Suppressor macrophage treated with lipopolysaccharide for 4 hours (primary cell): ENCODE measurements around the gene CDH13.

ENCODE experiments used
- DNase-seq: peaks from one replicate; pipeline ENCODE4 v3.0.0-alpha.2; 2020

CDH13 gene

DNA sequence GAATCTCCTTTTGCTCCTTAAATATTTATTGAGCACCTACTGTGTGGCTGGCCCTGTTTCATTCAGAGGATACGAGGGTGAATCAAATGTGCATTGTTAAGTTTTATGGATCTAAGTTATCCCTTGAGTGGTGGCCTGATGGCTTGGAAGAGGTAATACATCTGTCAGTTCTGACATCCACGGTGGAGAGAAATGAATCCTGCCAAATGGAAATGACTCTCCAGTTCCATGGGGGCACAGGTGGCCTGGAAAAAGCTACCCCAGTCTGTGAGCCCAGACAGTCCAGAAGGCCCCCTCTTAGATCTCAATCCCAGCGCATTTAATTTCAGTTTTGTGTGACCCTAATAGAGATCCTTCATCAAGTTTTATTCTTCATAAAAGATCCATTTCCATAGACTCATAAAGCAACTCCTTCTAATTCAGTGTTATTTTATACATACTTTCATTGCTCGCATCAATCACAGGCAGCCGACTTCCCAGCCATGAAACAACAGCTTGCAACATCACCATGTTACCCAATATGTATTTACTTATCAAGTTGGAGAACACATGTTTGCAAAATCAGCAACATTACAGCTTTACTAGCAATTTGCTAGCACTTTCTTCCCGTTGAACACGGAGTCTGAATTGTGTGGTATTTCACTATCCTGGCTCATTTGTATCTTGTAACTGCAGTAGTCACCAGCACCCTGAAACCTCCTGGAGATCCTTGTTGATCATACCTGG, 846.2 kb downstream of the CDH13 start:
- DNase-seq = no peak

- DNase-seq = no peak
Observed at GRCh38 chr16:83473926-83474650, 847.3 kb downstream of the CDH13 start.

GRCh38 chr16:83475108-83475507, 848.3 kb downstream of the CDH13 start:
- no peak for DNase-seq

- DNase-seq = no peak
Observed at GRCh38 chr16:83481589-83481988, 854.8 kb downstream of the CDH13 start.

DNA sequence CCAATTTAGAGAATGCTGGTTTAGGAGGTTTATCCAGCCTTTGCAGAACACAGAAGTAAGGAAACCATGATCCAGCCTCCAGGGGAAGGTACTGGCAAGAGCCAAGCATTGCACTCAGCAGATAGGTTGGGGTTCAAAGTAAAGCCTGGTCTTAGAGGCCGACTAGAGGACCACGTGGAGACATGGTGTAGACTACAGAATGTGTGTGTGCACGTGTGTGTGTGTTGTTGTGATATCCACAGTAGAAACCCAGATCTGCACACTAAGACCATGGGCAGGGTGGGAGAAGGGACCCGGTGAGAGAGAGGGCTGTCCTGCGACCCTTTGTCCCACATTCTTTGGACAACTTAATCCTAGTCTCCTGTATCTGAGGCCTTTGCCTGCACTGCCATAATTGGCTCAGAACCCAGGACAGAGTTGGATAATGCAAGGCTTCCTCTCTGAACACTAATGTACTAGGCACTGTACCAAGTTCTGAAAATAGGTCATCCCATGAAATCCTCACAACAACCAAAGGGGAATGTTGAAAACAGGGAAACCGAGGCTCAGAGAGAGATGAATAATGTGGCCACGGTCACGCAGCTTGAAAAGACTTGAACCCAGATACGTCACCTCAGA, 855.9 kb downstream of the CDH13 start:
- DNase-seq = no peak

- no peak for DNase-seq
Observed at GRCh38 chr16:83490073-83490472, 863.3 kb downstream of the CDH13 start.

- DNase-seq = no peak
Observed at GRCh38 chr16:83494459-83494858, 867.7 kb downstream of the CDH13 start.

- DNase-seq = no peak
Observed at GRCh38 chr16:83501481-83501880, 874.7 kb downstream of the CDH13 start.

DNA sequence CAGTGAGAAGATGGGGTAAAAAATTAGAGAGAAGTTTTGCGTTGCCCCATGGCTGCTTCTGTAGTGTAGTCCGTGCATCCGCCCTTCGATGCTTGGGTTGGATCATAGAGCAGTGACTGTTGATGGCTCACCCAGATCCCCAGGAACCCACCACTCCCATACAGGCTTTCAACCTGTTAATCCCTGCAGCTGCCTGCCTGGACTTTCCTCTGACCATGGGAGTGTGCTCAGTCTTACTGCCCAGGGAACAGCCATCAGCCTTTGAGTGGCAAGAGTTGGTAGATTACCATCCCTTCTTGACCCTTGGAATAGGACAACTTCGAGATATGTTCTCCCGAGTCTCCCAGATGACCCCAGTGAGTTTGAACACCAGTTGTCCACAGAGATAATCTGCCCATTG, 881.5 kb downstream of the CDH13 start:
- DNase-seq = no peak

DNA sequence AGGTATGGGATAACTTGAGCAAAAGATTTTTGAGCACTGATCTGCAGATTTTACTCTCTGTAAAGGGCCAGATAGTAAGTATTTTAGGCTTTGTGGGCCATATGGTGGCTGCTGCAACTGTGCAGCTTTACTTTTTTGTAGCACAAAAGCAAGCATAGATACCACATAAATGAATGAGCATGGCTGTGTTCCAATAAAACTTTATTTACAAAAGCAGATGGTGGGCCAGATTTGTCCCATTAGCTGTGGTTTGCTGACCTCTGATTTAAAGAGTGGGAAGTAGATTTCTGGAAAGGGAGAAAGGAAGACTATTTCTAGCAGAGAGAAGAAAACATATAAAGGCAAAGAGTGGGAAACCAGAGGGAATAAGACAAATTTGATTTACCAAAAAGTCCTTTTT, 882.5 kb downstream of the CDH13 start:
- DNase-seq = no peak

GRCh38 chr16:83510906-83511305, 884.1 kb downstream of the CDH13 start:
- no peak for DNase-seq

GRCh38 chr16:83513008-83513755, 886.4 kb downstream of the CDH13 start:
- DNase-seq = no peak

DNA sequence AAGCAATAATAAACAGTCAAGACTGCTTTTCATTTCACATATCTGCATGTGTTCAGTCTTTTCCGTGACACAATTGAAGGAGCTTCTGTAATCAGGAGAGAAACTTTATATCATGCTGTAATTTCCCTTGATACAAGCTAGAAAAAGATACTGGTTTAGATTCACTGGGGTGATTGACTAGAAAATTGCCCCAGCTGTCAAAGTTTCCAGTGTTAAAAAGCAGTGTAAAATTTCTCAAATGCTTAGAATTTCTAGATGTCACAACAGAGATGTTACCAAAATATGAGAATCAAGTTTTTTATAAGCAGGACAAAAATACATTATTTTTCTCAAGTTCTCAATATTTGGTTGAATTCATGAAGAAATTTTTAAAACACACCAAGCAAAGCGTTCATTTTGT, 888.6 kb downstream of the CDH13 start:
- no peak for DNase-seq

GRCh38 chr16:83516931-83517330, 890.2 kb downstream of the CDH13 start:
- DNase-seq = no peak

DNA sequence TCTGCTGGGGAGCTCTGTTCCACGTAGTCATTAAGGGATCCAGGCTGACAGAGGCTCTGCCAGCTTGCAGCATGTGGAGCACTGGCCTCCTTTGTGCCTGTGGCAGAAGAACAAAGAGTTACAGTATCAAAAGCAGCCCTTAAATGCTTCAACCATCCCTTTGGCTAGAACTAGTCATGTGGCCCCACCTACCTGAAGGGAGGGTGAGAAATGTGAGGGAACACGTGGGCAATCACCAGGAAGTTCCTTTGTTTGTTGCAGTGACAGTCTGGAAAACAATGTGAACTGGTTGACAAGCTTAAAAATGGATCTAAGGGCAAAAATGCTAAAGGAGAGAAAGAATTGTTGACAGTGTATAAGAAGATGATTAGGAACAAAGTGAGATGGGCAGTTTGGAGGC, 890.6 kb downstream of the CDH13 start:
- no peak for DNase-seq

GRCh38 chr16:83520596-83520995, 893.8 kb downstream of the CDH13 start:
- no peak for DNase-seq

DNA sequence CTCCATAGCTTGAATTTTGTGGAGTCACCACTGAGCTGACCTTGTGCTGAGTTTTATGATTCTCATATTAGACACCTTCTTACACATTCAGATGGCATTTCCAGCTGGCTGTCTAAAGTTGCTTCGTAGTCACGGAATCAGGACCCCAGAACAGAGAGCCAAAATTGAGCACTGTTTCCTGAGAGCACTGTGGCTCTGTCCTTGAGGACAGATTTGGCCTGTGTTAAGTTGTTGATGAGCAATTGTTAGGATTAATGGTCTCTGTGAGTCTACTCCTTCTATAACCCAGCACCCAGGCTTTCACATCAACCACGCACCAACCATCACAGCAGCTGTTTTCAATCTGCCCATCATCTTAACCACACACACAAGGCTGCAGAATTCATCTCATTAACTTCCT, 903.5 kb downstream of the CDH13 start:
- DNase-seq = no peak

GRCh38 chr16:83532634-83533033, 905.9 kb downstream of the CDH13 start:
- DNase-seq = no peak

- DNase-seq = no peak
Observed at GRCh38 chr16:83533193-83533592, 906.4 kb downstream of the CDH13 start.

DNA sequence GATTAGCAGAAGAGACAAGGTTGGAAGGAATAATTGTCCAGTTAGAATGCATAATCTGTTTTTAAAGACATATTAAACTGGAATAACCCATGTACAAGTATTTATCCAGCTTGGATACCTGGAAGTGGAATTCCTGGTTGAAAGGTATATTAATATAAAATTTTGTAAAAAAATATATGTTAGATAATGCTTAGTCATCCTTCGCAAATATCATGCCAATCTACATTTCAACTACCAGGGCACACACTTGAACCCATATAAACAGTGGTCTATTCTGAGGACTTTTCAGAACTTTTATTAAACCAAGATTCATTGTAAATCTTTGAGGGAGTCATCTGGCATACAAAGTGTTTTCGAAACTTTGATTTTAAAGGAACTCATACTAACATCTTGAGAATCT, 911.9 kb downstream of the CDH13 start:
- no peak for DNase-seq

GRCh38 chr16:83539736-83540490, 913.1 kb downstream of the CDH13 start:
- DNase-seq = no peak

- DNase-seq = no peak
Observed at GRCh38 chr16:83541231-83541630, 914.5 kb downstream of the CDH13 start.

DNA sequence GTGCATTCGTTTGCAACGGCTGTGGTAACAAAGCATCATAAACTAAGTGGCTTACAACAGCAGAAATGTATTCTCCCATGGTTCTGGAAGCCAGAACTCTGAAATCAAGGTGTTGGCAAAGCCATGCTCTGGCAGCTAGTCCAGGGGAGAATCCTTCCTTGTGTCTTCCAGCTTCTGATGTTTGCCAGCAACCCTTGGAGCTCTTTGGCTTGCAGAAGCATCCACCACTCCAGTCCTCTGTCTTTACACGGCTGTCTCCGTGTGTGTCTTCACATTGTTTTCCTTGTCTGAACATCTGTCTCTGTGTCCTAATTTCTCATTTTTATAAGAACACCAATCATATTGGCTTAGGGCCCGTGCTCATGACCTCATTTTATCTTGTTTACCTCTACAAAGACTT, 915.7 kb downstream of the CDH13 start:
- no peak for DNase-seq
